CD14-positive monocyte (primary cell): ENCODE data around the gene EEF1AKMT3. TPM values are rescaled to one million over a fixed set of nuclear protein-coding genes. Genes with fewer than 3 reads are reported as not detected.
"Not testable (repeated sequence)": the region's sequence is repeated elsewhere in the genome, so short reads cannot be mapped to it uniquely, and the experiment has no call there.

Source experiments
- DNase-seq, 3 donors: peaks; one replicate each; pipeline ENCODE4 v3.0.0-alpha.2; 2011 to 2022
- H2AFZ ChIP-seq: 2 replicates; pipeline ENCODE4 v1.6.0; 2012; ENCODE audit warnings: mild to moderate bottlenecking, low read depth, low read length, inconsistent platforms; ENCODE audit not compliant: insufficient read depth, poor library complexity, severe bottlenecking
- H3K27ac ChIP-seq, 2 donors: 1 replicate in 1 of 2; 2 replicates in 1 of 2; pipeline ENCODE4 v1.5.1; 2012 to 2013; ENCODE audit warnings: low read length in 2 of 2, control low read depth in 1 of 2, inconsistent platforms in 1 of 2, low read depth in 1 of 2, mild to moderate bottlenecking in 1 of 2
- H3K27me3 ChIP-seq, 2 donors: one replicate each; pipeline versions ENCODE4 v1.6.0 to v1.6.1; 2011 to 2013; ENCODE audit warnings: low read length in 2 of 2; ENCODE audit not compliant: control insufficient read depth in 2 of 2, insufficient read depth in 2 of 2
- H3K36me3 ChIP-seq, 2 donors: replicated peaks in 1 of 2; 1 replicate in 1 of 2; 2 replicates in 1 of 2; pipeline versions ENCODE4 v1.5.1 to v1.6.1; 2012 to 2013; ENCODE audit warnings: low read length in 2 of 2, control low read depth in 1 of 2, inconsistent platforms in 1 of 2, mild to moderate bottlenecking in 1 of 2; ENCODE audit not compliant: insufficient read depth in 2 of 2, control insufficient read depth in 1 of 2
- H3K4me1 ChIP-seq, 2 donors: 1 replicate in 1 of 2; 2 replicates in 1 of 2; pipeline versions ENCODE4 v1.5.1 to v1.6.1; 2012 to 2013; ENCODE audit warnings: low read length in 2 of 2, control low read depth in 1 of 2, inconsistent platforms in 1 of 2, mild to moderate bottlenecking in 1 of 2, moderate library complexity in 1 of 2; ENCODE audit not compliant: insufficient read depth in 2 of 2, control insufficient read depth in 1 of 2
- H3K4me2 ChIP-seq: replicated peaks from 2 replicates; pipeline ENCODE3; 2012; ENCODE audit warnings: low read length, moderate library complexity, mild to moderate bottlenecking; ENCODE audit not compliant: poor library complexity, severe bottlenecking; ENCODE audit errors: extremely low read depth
- H3K4me3 ChIP-seq, 3 experiments: fragments of 200-600 bp in 1 of 3; sonication (generic) in 1 of 3; replicated peaks in 1 of 3; 1 replicate in 2 of 3; 2 replicates in 1 of 3; pipeline ENCODE4 v1.5.1; 2011 to 2013; ENCODE audit warnings: low read length in 3 of 3, mild to moderate bottlenecking in 3 of 3, control low read depth in 2 of 3, low read depth in 2 of 3, inconsistent platforms in 1 of 3, moderate library complexity in 1 of 3
- H3K79me2 ChIP-seq: 2 replicates; pipeline ENCODE4 v1.6.0; 2012; ENCODE audit warnings: mild to moderate bottlenecking, control low read depth, inconsistent platforms, low read length, moderate library complexity; ENCODE audit not compliant: insufficient read depth
- H3K9ac ChIP-seq: 2 replicates; pipeline ENCODE4 v1.6.0; 2017; ENCODE audit warnings: low read length, mild to moderate bottlenecking; ENCODE audit not compliant: insufficient read depth, poor library complexity, severe bottlenecking
- H3K9me3 ChIP-seq, 2 donors: replicated peaks in 1 of 2; 1 replicate in 1 of 2; 2 replicates in 1 of 2; pipeline versions ENCODE4 v1.5.1 to v1.6.1; 2012 to 2013; ENCODE audit warnings: low read length in 2 of 2, control low read depth in 1 of 2; ENCODE audit not compliant: control insufficient read depth in 1 of 2, insufficient read depth in 1 of 2
- H4K20me1 ChIP-seq: 2 replicates; pipeline ENCODE4 v1.6.0; 2012; ENCODE audit warnings: mild to moderate bottlenecking, low read length, control low read depth, moderate library complexity; ENCODE audit not compliant: insufficient read depth
- H3K27ac Mint-ChIP-seq, 7 donors: one replicate each; pipeline ENCODE4 v1.8.0; 2020; ENCODE audit warnings: mild to moderate bottlenecking in 7 of 7, mixed read lengths in 7 of 7, moderate library complexity in 6 of 7, inconsistent platforms in 2 of 7
- H3K27me3 Mint-ChIP-seq, 3 donors: one replicate each; pipeline ENCODE4 v1.8.0; 2021 to 2022; ENCODE audit warnings: low read depth in 3 of 3, mild to moderate bottlenecking in 3 of 3, mixed read lengths in 3 of 3, moderate library complexity in 3 of 3, inconsistent platforms in 1 of 3
- H3K36me3 Mint-ChIP-seq, 2 donors: one replicate each; pipeline ENCODE4 v1.8.0; 2020; ENCODE audit warnings: mixed read lengths in 2 of 2, inconsistent platforms in 1 of 2, mild to moderate bottlenecking in 1 of 2
- H3K4me1 Mint-ChIP-seq: one replicate; pipeline ENCODE4 v1.8.0; 2020; ENCODE audit warnings: mild to moderate bottlenecking, mixed read lengths
- H3K4me3 Mint-ChIP-seq, 2 donors: one replicate each; pipeline ENCODE4 v1.8.0; 2020; ENCODE audit warnings: mild to moderate bottlenecking in 2 of 2, mixed read lengths in 2 of 2, moderate library complexity in 1 of 2
- H3K9me3 Mint-ChIP-seq, 7 donors: one replicate each; pipeline ENCODE4 v1.8.0; 2020 to 2022; ENCODE audit warnings: mixed read lengths in 7 of 7, mild to moderate bottlenecking in 6 of 7, moderate library complexity in 6 of 7, inconsistent platforms in 2 of 7
- CTCF ChIP-seq: fragments of 200-600 bp; IDR thresholded peaks from one replicate; pipeline ENCODE4 v1.8.0; 2022; ENCODE audit warnings: antibody characterized with exemption, mild to moderate bottlenecking
- WGBS: methylation state at CpG from one replicate; pipeline ENCODE4 v1.1.5; 2013; ENCODE audit warnings: missing lambda C conversion rate; ENCODE audit not compliant: insufficient coverage; 5-methylcytosine and 5-hydroxymethylcytosine counted together
- intact Hi-C, 2 donors: fragments of 100-400 bp; cut with micrococcal nuclease; formaldehyde crosslinking; loops; one replicate each; pipeline versions ENCODE4 v1.15.0 to v1.15.1; 2023
- polyA plus RNA-seq, 3 donors: library from polyadenylated mRNA; depleted of rRNA in 1 of 3; unstranded in 2 of 3; stranded (reverse) in 1 of 3; fragments of 300-500 nt in 2 of 3; fragments of >200 nt in 1 of 3; fragmentation: Illumina TruSeq in 2 of 3; gene quantifications; 1 replicate in 2 of 3; 2 replicates in 1 of 3; pipeline ENCODE4 v1.2.3, GENCODE V29; 2012 to 2021

The EEF1AKMT3 gene
- polyA plus RNA-seq, 3 donors = 3.4 to 4.2 (median 3.4) TPM

GRCh38 chr12:57771236-57771872 is 1.1 kb upstream of the EEF1AKMT3 start:
- Mint-ChIP-seq H3K27me3 (peaks cover 17 to 20% (median 19%) of the 10 kb centered on the region in 3 donors), H3K27ac (peak overlapping the region; percentile 96 to 99 (median 98)), H3K4me3 (peak overlapping the region; percentile 96 to 98), H3K36me3 (peaks cover 19 to 25% of the 10 kb centered on the region in 2 donors), H3K4me1 (peaks cover 44% of the 10 kb centered on the region), H3K9me3 (peaks cover 0 to 12% (median 0%) of the 10 kb centered on the region in 7 donors)
- peaks cover 0 to 6% of the 10 kb centered on the region in 2 donors for H3K36me3 ChIP-seq
- peaks cover 44 to 50% of the 10 kb centered on the region in 2 donors for H3K4me1 ChIP-seq
- DNase-seq = peak; percentile 64 to 90 (median 79)
- no peak for TF ChIP-seq CTCF
- peak overlapping the region; percentile 99 for H2AFZ ChIP-seq
- H4K20me1 ChIP-seq = no peaks in the 10 kb centered on the region
- peak overlapping the region; percentile 97 for H3K4me2 ChIP-seq
- peak overlapping the region; percentile 72 to 93 for H3K27ac ChIP-seq
- no peaks in the 10 kb centered on the region for H3K79me2 ChIP-seq
- 0% methylated on average over 5 of the region's 16 CpGs for WGBS
- peak overlapping the region; percentile 77 to 98 (median 82) for H3K4me3 ChIP-seq
- peak overlapping the region; percentile 69 for H3K9ac ChIP-seq
- H3K9me3 ChIP-seq = peaks cover 0 to 12% of the 10 kb centered on the region in 2 donors
- H3K27me3 ChIP-seq = peaks cover 11 to 19% of the 10 kb centered on the region in 2 donors
- intact Hi-C loops = loop anchor here in 1 of 2 donors (5.0 kb wide), 1 partner anchor 76 kb away; the partner anchor contains the start of gene CTDSP2

DNA sequence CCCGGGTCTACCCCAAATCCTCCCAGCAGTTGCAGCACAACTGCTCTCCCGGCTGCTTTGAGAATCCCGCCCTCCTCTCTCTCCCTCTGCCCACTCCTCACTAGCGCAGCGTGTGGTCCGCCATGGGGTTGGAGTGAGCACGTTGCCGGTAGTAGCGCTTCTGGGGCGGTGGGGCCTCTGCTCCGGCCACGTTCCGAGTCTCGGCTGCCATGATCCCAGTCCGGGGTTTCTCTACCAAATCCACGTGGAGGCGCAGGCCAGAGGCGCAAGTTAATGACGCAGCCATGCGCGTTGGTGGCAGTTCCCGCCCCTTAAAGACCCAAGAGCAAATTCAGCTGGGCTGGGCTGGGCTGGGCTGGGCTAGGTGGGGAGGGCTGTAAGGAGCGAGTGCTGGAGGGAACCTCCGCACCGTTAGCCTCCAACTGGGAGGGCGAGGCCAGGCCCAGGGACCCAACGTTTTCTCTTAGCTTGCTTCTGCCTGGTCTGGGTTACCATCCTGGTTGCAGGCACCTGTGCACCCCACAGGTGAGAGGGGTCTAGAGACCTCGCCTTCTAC is 463 bp upstream of the EEF1AKMT3 start, which contains the start of gene METTL1:
TSS of gene METTL1 (minus strand) at position 233 of the 556 bp plus-strand sequence. CDS start at position 211, 22 bp downstream.
- H3K4me1 ChIP-seq = peaks cover 38 to 44% of the 10 kb centered on the region in 2 donors
- Mint-ChIP-seq H3K9me3 (peaks cover 0 to 8% (median 0%) of the 10 kb centered on the region in 7 donors), H3K4me1 (peaks cover 39% of the 10 kb centered on the region), H3K4me3 (peak within 1 kb of the TSS; percentile 96 to 98), H3K27ac (peak within 1 kb of the TSS; percentile 96 to 99 (median 98)), H3K27me3 (peaks cover 11 to 14% (median 13%) of the 10 kb centered on the region in 3 donors), H3K36me3 (peaks cover 19 to 26% of the 10 kb centered on the region in 2 donors)
- peak within 1 kb of the TSS; percentile 77 to 98 (median 82) for H3K4me3 ChIP-seq
- no peaks in the 10 kb centered on the region for H4K20me1 ChIP-seq
- H3K79me2 ChIP-seq = no peaks in the 10 kb centered on the region
- peak within 1 kb of the TSS; percentile 69 for H3K9ac ChIP-seq
- peaks cover 7 to 13% of the 10 kb centered on the region in 2 donors for H3K27me3 ChIP-seq
- peak within 1 kb of the TSS; percentile 97 for H3K4me2 ChIP-seq
- peak within 1 kb of the TSS; percentile 72 to 93 for H3K27ac ChIP-seq
- TF ChIP-seq CTCF = no peak
- peak within 1 kb of the TSS; percentile 99 for H2AFZ ChIP-seq
- intact Hi-C loops = loop anchor here in 1 of 2 donors (5.0 kb wide), 1 partner anchor 75 kb away; the partner anchor contains the start of gene CTDSP2
- peak; percentile 88 to 92 (median 91) for DNase-seq
- H3K36me3 ChIP-seq = peaks cover 0 to 6% of the 10 kb centered on the region in 2 donors
- under 1% methylated on average over 27 of the region's 28 CpGs for WGBS
- peaks cover 0 to 6% of the 10 kb centered on the region in 2 donors for H3K9me3 ChIP-seq

GRCh38 chr12:57774634-57775033 is 2.2 kb downstream of the EEF1AKMT3 start:
- not testable (repeated sequence) for DNase-seq
- intact Hi-C loops = loop anchor here in 1 of 2 donors (5.0 kb wide), 1 partner anchor 73 kb away; the partner anchor contains the start of gene CTDSP2

More at GRCh38 chr12:57774634-57775033, 2.2 kb downstream of the EEF1AKMT3 start:
- H3K4me2 ChIP-seq, H3K9ac ChIP-seq, H3K4me3 ChIP-seq, H3K36me3 ChIP-seq, H3K27me3 Mint-ChIP-seq, H3K79me2 ChIP-seq, H3K27ac ChIP-seq, H3K9me3 Mint-ChIP-seq, H3K27me3 ChIP-seq, H3K27ac Mint-ChIP-seq, H3K4me3 Mint-ChIP-seq, H4K20me1 ChIP-seq, H3K9me3 ChIP-seq, H2AFZ ChIP-seq: not testable (repeated sequence)
- WGBS = 100% methylated on average over 1 of the region's 11 CpGs
- peaks cover 38% of the 10 kb centered on the region for H3K4me1 Mint-ChIP-seq
- H3K36me3 Mint-ChIP-seq = peaks cover 13 to 15% of the 10 kb centered on the region in 2 donors
- H3K4me1 ChIP-seq = peaks cover 37 to 42% of the 10 kb centered on the region in 2 donors
